Measurements from ENCODE around the gene CORO7. TPM values are rescaled to one million over a fixed set of nuclear protein-coding genes. Genes with fewer than 3 reads are reported as not detected.
A peak's percentile ranks its signal among the peaks of the same experiment; 100 is the strongest.

CORO7 gene
- total RNA-seq, 1 donor from 2014 or later, result 35.1 TPM

GRCh38 chr16:4327386-4328045 lies 88.9 kb downstream of the CORO7 start:
- Mint-ChIP-seq H3K9me3 (no peaks in the 10 kb centered on the region), H3K27me3 (ENCODE audit: low read depth) (no peaks in the 10 kb centered on the region), H3K4me3 (peak overlapping the region; percentile 34), H3K36me3 (peaks cover 1% of the 10 kb centered on the region), H3K27ac (no peak overlapping the region), H3K4me1 (peaks cover 38% of the 10 kb centered on the region)
- no peak for TF ChIP-seq CTCF (IDR thresholded peaks at IDR 0.05; ENCODE audit: unreplicated experiment)
- DNase-seq (ENCODE audit: low spot score in 2 of 2, unreplicated experiment in 2 of 2), result peak in 1 of 2 experiments; percentile 36

GRCh38 chr16:4325253-4325758 lies 91.1 kb downstream of the CORO7 start:
- Mint-ChIP-seq H3K4me1 (peaks cover 50% of the 10 kb centered on the region), H3K4me3 (no peak overlapping the region), H3K9me3 (no peaks in the 10 kb centered on the region), H3K27me3 (ENCODE audit: low read depth) (no peaks in the 10 kb centered on the region), H3K27ac (peak overlapping the region; percentile 82), H3K36me3 (no peaks in the 10 kb centered on the region)
- TF ChIP-seq CTCF (IDR thresholded peaks at IDR 0.05; ENCODE audit: unreplicated experiment), result no peak
- DNase-seq (ENCODE audit: low spot score in 2 of 2, unreplicated experiment in 2 of 2), result no peak

- Mint-ChIP-seq H3K27ac (peak overlapping the region; percentile 95), H3K4me1 (peaks cover 53% of the 10 kb centered on the region), H3K27me3 (ENCODE audit: low read depth) (no peaks in the 10 kb centered on the region), H3K36me3 (no peaks in the 10 kb centered on the region), H3K4me3 (peak overlapping the region; percentile 33), H3K9me3 (no peaks in the 10 kb centered on the region)
- TF ChIP-seq CTCF (IDR thresholded peaks at IDR 0.05; ENCODE audit: unreplicated experiment), result no peak
- peak in 1 of 2 experiments; percentile 37 for DNase-seq (ENCODE audit: low spot score in 2 of 2, unreplicated experiment in 2 of 2)
Observed at GRCh38 chr16:4324492-4325252, 91.7 kb downstream of the CORO7 start.

- Mint-ChIP-seq H3K27me3 (ENCODE audit: low read depth) (no peaks in the 10 kb centered on the region), H3K4me1 (peaks cover 53% of the 10 kb centered on the region), H3K4me3 (peak overlapping the region; percentile 33), H3K36me3 (no peaks in the 10 kb centered on the region), H3K9me3 (no peaks in the 10 kb centered on the region), H3K27ac (peak overlapping the region; percentile 95)
- DNase-seq (ENCODE audit: low spot score in 2 of 2, unreplicated experiment in 2 of 2), result peak in 1 of 2 experiments; percentile 60
- no peak for TF ChIP-seq CTCF (IDR thresholded peaks at IDR 0.05; ENCODE audit: unreplicated experiment)
Observed at GRCh38 chr16:4323845-4324488, 92.4 kb downstream of the CORO7 start.

- no peaks in the 10 kb centered on the region for H3K36me3 Mint-ChIP-seq
- no peak overlapping the region for H3K4me3 Mint-ChIP-seq
- peaks cover 55% of the 10 kb centered on the region for H3K4me1 Mint-ChIP-seq
- DNase-seq (ENCODE audit: low spot score in 2 of 2, unreplicated experiment in 2 of 2), result peak in 1 of 2 experiments; percentile 50
- H3K9me3 Mint-ChIP-seq, result no peaks in the 10 kb centered on the region
- TF ChIP-seq CTCF (IDR thresholded peaks at IDR 0.05; ENCODE audit: unreplicated experiment), result no peak
- H3K27me3 Mint-ChIP-seq (ENCODE audit: low read depth), result no peaks in the 10 kb centered on the region
- H3K27ac Mint-ChIP-seq, result peak overlapping the region; percentile 95
Observed at GRCh38 chr16:4323071-4323844, 93.1 kb downstream of the CORO7 start.

Data from mesothelial cell of epicardium (in vitro differentiated cells).